Measurements from ENCODE around the gene SLC17A3. TPM values are rescaled to one million over a fixed set of nuclear protein-coding genes. Genes with fewer than 3 reads are reported as not detected.

Gene SLC17A3
- total RNA-seq, 1 experiment from 2014 or later, result not detected

GRCh38 chr6:25829375-25829774 is 44.7 kb downstream of the SLC17A3 start:
- no peaks in the 10 kb centered on the region for H3F3A ChIP-seq (ENCODE audit: low read length, unreplicated experiment)
- no peaks in the 10 kb centered on the region for H4K20me1 ChIP-seq (ENCODE audit: low read length)
- POLR2A ChIA-PET (ENCODE audit: unreplicated experiment), result no interaction called here
- H2AFZ ChIP-seq (ENCODE audit: low read length), result no peak overlapping the region
- no peak for TF ChIP-seq EZH2 (IDR thresholded peaks at IDR 0.05; ENCODE audit: low read length, unreplicated experiment)
- TF ChIP-seq EZH2phosphoT487 (IDR thresholded peaks at IDR 0.05; ENCODE audit: borderline replicate concordance, low read length), result no peak
- TF ChIP-seq CTCF (conservative IDR thresholded peaks at IDR 0.05; ENCODE audit: low read depth, low read length), result no peak
- no peaks in the 10 kb centered on the region for H3K9me3 ChIP-seq (ENCODE audit: low read length)
- CTCF ChIA-PET, result no interaction called here
- BruUV-seq (replicated peaks), result no TSS peak
- no peaks in the 10 kb centered on the region for H3K9me2 ChIP-seq (replicated peaks; ENCODE audit: low read length)
- H3K9ac ChIP-seq (ENCODE audit: low read length), result no peak overlapping the region
- H3K4me1 ChIP-seq (ENCODE audit: insufficient read depth, low read length), result no peaks in the 10 kb centered on the region
- no peaks in the 10 kb centered on the region for H3K79me2 ChIP-seq (ENCODE audit: low read length)
- no peaks in the 10 kb centered on the region for H3K36me3 ChIP-seq (ENCODE audit: low read depth, low read length)
- H3K4me3 ChIP-seq (ENCODE audit: low read length), result no peak overlapping the region
- H3K27me3 ChIP-seq (ENCODE audit: low read length), result peaks cover 85% of the 10 kb centered on the region
- intact Hi-C loops (cut with micrococcal nuclease), result no loop called here
- ATAC-seq (no peak), DNase-seq (no peak)
- H3K27ac ChIP-seq (ENCODE audit: low read length), result no peak overlapping the region
- H3K4me2 ChIP-seq (ENCODE audit: low read length), result no peak overlapping the region

- ChIA-PET CTCF (no interaction called here), POLR2A (ENCODE audit: unreplicated experiment) (no interaction called here)
- 0 out of 2 replicates have a peak, but pooled peaks cover 1% of the 10 kb centered on the region for H4K20me1 ChIP-seq (ENCODE audit: low read length)
- no peaks in the 10 kb centered on the region for H3K79me2 ChIP-seq (ENCODE audit: low read length)
- no peak overlapping the region for H3K4me3 ChIP-seq (ENCODE audit: low read length)
- no peaks in the 10 kb centered on the region; the same call in 1 of the 2 replicates for H3K9me3 ChIP-seq (ENCODE audit: low read length)
- no peaks in the 10 kb centered on the region for H3F3A ChIP-seq (ENCODE audit: low read length, unreplicated experiment)
- no peaks in the 10 kb centered on the region for H3K36me3 ChIP-seq (ENCODE audit: low read depth, low read length)
- DNase-seq (no peak), ATAC-seq (no peak)
- no peaks in the 10 kb centered on the region for H3K4me1 ChIP-seq (ENCODE audit: insufficient read depth, low read length)
- H3K27ac ChIP-seq (ENCODE audit: low read length), result no peak overlapping the region
- no peak overlapping the region for H2AFZ ChIP-seq (ENCODE audit: low read length)
- H3K4me2 ChIP-seq (ENCODE audit: low read length), result no peak overlapping the region
- H3K9ac ChIP-seq (ENCODE audit: low read length), result no peak overlapping the region
- intact Hi-C loops (cut with micrococcal nuclease), result no loop called here
- BruUV-seq (replicated peaks), result no TSS peak
- H3K9me2 ChIP-seq (replicated peaks; ENCODE audit: low read length), result no peaks in the 10 kb centered on the region
- no peak for TF ChIP-seq EZH2phosphoT487 (IDR thresholded peaks at IDR 0.05; ENCODE audit: borderline replicate concordance, low read length)
- no peak for TF ChIP-seq CTCF (conservative IDR thresholded peaks at IDR 0.05; ENCODE audit: low read depth, low read length)
- no peak for TF ChIP-seq EZH2 (IDR thresholded peaks at IDR 0.05; ENCODE audit: low read length, unreplicated experiment)
- H3K27me3 ChIP-seq (ENCODE audit: low read length), result peaks cover 84% of the 10 kb centered on the region
Measured at GRCh38 chr6:25821341-25821740, 52.7 kb downstream of the SLC17A3 start.

- Histone ChIP-seq H3K9ac (ENCODE audit: low read length) (no peak overlapping the region), H4K20me1 (ENCODE audit: low read length) (0 out of 2 replicates have a peak, but pooled peaks cover 3% of the 10 kb centered on the region), H3K4me2 (ENCODE audit: low read length) (no peak overlapping the region), H2AFZ (ENCODE audit: low read length) (no peak overlapping the region), H3K79me2 (ENCODE audit: low read length) (no peaks in the 10 kb centered on the region), H3K27ac (ENCODE audit: low read length) (no peak overlapping the region), H3K36me3 (ENCODE audit: low read depth, low read length) (no peaks in the 10 kb centered on the region), H3K9me2 (replicated peaks; ENCODE audit: low read length) (no peaks in the 10 kb centered on the region), H3K4me3 (ENCODE audit: low read length) (no peak overlapping the region), H3K4me1 (ENCODE audit: insufficient read depth, low read length) (no peaks in the 10 kb centered on the region), H3K9me3 (ENCODE audit: low read length) (no peaks in the 10 kb centered on the region; the same call in 1 of the 2 replicates), H3F3A (ENCODE audit: low read length, unreplicated experiment) (no peaks in the 10 kb centered on the region), H3K27me3 (ENCODE audit: low read length) (peaks cover 66% of the 10 kb centered on the region)
- TF ChIP-seq EZH2 (IDR thresholded peaks at IDR 0.05; ENCODE audit: low read length, unreplicated experiment) (no peak), CTCF (conservative IDR thresholded peaks at IDR 0.05; ENCODE audit: low read depth, low read length) (no peak), EZH2phosphoT487 (IDR thresholded peaks at IDR 0.05; ENCODE audit: borderline replicate concordance, low read length) (no peak)
- ATAC-seq (no peak), DNase-seq (no peak)
- BruUV-seq (replicated peaks), result no TSS peak
- POLR2A ChIA-PET (ENCODE audit: unreplicated experiment), result no interaction called here
- intact Hi-C loops (cut with micrococcal nuclease), result no loop called here
- CTCF ChIA-PET, result no interaction called here
Measured at GRCh38 chr6:25816252-25816651, 57.8 kb downstream of the SLC17A3 start.

Data from PC-3 (cell line).